Subcutaneous adipose tissue (tissue), 4 donors: Measurements from ENCODE around the gene MYOG. TPM values are rescaled to one million over a fixed set of nuclear protein-coding genes. Genes with fewer than 3 reads are reported as not detected.

ENCODE experiments used
- total RNA-seq, 4 donors: library from RNA; depleted of rRNA; stranded (reverse); fragments of >200 nt; gene quantifications; one replicate each; pipeline ENCODE4 v1.1.0, GENCODE V29; 2016
- TF ChIP-seq, protein P1 (sequence below): fragments of 450-650 bp; IDR thresholded peaks from one replicate; pipeline ENCODE4 v1.5.1; 2016; ENCODE audit warnings: low read depth, mild to moderate bottlenecking, control low read depth, antibody characterized with exemption, moderate library complexity

MYOG gene
- total RNA-seq, 4 donors from 2014 or later: not detected

DNA sequence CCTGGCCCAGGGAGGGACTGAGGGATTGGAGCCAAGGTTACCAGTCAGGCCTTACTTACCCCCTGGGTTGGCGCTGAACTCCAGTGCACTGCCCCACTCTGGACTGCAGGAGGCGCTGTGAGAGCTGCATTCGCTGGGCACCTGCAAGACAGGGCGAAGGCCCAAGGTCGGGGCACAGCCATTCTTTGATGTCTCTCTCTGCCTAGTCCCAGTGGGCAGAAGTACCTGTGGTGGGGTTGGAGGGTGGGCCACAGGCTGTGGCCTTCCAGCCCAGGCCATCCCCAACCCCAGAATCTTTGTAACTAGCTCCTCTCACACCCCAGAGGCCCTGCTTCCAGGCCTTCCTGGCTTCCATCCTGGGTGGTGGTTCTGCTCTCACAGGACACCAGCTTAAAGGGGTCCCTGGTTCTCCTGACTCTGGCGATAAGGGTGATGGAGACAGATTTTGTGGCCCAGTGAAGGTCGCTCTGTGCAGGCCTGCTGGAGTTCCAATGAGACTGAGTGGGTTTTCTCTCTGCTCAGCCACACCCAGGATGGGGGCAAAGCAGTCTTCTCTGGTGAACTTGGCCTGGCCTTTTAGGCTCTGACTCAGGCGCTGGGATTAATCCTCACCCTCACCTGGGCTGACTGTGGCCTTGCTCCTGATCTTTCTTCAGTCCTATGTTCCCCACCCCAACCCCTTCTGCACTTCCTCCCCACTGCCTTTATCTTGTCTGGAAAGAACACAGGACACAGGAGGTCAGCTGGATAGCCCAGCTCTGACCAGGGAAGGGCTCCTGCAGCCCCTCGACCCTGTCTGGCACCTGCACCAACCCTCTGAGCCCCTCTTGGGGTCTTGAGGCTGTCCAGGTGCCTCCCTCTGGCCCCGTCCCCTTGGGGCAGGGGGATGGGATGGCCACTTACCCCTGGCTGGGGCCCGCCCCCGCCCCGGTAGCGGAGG lies 954 bp downstream of the MYOG start:
- TF ChIP-seq, protein P1, sequence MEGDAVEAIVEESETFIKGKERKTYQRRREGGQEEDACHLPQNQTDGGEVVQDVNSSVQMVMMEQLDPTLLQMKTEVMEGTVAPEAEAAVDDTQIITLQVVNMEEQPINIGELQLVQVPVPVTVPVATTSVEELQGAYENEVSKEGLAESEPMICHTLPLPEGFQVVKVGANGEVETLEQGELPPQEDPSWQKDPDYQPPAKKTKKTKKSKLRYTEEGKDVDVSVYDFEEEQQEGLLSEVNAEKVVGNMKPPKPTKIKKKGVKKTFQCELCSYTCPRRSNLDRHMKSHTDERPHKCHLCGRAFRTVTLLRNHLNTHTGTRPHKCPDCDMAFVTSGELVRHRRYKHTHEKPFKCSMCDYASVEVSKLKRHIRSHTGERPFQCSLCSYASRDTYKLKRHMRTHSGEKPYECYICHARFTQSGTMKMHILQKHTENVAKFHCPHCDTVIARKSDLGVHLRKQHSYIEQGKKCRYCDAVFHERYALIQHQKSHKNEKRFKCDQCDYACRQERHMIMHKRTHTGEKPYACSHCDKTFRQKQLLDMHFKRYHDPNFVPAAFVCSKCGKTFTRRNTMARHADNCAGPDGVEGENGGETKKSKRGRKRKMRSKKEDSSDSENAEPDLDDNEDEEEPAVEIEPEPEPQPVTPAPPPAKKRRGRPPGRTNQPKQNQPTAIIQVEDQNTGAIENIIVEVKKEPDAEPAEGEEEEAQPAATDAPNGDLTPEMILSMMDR: no peak

DNA sequence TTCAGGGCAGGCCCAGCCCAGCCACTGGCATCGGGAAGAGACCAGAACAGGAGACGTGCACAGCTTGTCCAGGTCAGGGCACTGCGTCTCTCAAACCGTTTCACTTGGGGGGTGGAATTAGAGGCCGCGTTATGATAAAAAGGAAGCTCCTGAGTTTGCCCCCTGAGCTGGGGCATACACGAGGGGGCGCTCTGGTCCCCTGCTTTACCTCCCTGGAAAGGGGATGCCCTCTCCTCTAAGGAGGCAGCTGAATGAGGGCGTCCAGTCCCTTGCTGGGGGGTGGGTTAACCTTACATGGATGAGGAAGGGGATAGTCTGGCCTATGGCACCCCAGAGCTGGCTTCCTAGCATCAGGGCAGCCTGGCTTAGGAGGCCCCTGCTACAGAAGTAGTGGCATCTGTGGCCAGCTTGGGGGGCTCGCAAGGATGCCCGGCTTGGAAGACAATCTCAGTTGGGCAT lies 2.3 kb downstream of the MYOG start:
- TF ChIP-seq, protein P1: no peak

DNA sequence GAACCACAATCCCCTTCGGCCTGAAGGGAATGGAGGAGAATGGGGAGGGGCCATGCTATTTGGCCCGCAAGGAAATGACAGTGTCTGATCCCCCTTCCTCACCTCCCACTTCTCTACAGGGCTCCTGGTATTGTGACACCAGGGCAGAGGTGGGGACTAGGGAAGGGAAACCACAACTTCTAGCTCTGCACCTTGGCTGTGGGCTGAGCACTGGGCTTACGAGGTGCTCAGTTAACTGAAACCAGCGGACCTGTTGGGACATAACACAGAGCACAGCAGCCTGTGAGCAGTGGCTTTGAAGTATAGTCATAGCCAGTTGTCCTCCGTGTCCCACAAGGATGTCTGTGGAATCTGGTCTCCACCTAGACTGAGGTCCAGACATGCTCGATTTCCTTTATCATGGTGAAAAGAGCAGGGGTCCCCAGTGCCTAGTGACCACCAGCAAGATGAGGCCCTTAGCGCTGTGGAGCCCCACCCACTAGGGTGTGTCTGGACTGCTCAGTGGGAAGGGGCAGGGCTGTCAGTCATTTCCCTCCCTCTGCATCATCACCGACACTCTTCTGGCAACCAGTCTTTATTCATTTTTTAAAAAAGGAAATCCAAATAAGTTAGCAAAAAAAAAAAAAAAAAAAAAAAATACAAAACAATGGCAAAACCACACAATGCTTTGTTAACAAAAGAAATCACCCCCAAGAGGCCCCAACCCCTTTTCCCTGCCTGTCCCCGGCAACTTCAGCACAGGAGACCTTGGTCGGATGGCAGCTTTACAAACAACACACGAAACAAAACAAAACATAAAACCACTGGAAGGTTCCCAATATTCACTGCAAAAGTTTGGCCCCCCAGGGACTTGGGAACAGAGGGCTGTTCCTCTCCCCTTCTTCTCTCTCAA lies 3.0 kb downstream of the MYOG start:
- TF ChIP-seq, protein P1: no peak

DNA sequence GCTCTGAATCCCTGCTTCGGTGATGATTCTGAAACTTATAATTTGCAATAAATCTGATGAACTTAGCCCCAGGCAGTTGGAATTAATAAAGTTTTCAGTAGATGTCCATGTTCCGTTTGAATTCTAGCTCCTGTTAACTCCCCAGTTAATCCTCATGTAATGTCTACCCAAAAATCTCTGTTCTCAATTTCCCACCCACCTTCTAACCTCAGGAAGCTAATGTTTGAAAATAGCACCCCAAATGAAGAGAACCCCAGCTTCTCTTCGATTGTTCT lies 3.6 kb downstream of the MYOG start:
- TF ChIP-seq, protein P1: no peak

DNA sequence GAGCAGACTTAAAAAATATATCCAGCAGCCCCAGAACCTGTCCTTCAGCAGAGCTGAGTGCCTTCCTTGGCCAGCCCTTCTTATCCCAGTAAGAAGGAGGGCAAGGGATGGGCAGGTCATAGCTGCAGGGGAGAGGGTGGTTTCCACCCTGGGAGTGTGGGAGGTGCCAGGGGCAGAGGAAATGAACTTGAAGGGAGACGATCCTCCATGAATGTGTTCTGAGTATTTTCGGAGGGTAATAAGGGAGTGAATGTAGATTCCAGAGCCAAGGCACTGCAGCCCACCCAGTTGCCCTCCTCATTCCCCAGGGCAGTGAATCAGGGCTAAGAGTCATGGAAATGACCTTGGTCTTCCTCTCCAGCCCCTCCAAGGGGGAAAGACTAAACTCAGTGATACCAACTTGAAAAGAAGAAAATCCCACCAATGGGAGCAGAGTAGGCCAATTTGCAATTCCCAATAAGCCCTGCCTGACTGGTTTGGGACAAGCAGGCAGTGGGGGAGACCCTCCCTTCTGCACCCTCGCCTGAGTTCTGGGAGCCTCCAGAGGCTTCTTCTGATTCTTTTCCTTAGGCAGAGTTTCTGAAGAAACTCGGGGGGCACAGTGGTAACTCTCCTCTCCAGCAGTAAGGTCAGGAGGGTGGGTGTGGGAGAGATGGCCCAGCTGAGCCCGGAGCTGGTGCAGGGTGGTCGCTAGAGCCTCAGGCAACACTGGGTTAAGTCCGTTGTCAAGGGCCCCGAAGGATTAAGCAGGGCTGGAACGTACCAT lies 4.2 kb downstream of the MYOG start:
- TF ChIP-seq, protein P1: no peak

DNA sequence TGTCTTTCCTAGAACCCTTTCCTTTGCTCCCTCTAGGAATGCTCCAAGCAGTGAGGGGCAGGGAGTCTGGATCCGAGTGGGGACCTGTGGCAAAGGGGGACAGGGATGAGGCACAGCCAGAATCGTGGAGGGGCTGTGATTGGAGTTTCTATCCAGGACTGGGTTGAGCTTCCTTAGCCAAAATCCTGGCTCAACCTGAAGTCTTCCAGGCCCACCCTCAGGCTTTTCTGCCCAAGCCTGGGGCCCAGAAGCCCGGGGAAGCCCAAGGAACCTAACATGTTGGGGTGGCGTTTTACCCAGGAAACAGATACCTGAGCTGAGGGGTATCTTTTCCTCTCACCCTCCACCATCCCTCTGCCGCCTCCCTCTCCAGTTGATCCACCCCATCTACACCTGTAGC lies 5.4 kb downstream of the MYOG start:
- TF ChIP-seq, protein P1: no peak
